Neural progenitor cell (in vitro differentiated cells): ENCODE measurements around the gene AURKAIP1.

Source experiments
- EZH2 ChIP-seq: fragments of 200-600 bp; sonication (generic); IDR thresholded peaks from 2 replicates; pipeline ENCODE4 v1.6.1; 2017; ENCODE audit warnings: antibody characterized with exemption, mild to moderate bottlenecking, moderate library complexity
- TF ChIP-seq, protein P1 (sequence below): fragments of 200-600 bp; sonication (generic); IDR thresholded peaks from 2 replicates; pipeline ENCODE4 v1.5.1; 2017; ENCODE audit warnings: antibody characterized with exemption, mild to moderate bottlenecking

DNA sequence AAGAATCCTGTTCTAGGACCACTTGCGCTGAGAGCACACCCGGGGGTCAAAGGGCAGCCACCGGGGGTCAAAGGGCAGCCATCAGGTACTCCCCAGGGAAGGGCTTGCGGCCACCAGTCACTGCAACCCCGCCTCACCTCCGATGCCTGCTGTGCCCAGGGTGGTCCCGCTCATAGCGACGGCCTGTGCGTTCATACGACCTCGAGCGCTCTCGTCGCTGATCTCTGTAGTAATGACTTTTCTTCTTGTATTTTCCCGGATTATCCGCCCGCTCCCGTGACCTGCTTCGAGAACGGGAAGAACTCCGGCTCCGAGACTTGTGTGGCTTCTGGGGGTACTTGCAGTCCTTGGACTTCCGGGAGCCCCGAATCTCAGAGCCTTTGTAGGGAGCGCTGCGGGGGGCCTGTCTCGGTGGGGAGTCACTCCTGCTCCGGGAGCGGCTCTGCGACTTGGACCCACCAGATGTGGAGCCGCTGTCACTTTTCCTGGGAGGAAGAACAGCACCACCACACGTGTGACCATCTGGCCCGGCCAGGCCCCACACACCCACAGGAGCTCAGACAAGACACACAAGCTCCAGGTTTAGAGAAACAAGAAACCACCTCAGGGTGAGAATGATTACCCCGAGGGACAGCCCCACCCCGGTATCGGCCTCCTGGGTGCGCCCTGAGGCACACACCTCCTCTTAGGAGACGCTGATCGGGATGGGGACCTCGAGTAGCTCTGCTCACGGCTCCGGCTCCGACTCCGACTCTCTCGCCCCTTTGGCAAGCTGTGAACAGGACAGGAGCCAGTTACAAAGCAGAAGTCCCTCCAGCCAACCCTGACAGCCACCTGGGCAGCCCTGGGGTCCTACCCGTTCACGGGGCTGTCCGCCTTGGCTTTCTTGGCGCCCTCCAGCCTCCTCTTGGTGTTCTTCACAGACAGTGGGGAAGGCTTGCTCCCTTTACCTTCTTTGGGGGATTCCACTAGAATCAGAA lies 12.4 kb upstream of the AURKAIP1 start:
- no peak for TF ChIP-seq EZH2
- TF ChIP-seq, protein P1, sequence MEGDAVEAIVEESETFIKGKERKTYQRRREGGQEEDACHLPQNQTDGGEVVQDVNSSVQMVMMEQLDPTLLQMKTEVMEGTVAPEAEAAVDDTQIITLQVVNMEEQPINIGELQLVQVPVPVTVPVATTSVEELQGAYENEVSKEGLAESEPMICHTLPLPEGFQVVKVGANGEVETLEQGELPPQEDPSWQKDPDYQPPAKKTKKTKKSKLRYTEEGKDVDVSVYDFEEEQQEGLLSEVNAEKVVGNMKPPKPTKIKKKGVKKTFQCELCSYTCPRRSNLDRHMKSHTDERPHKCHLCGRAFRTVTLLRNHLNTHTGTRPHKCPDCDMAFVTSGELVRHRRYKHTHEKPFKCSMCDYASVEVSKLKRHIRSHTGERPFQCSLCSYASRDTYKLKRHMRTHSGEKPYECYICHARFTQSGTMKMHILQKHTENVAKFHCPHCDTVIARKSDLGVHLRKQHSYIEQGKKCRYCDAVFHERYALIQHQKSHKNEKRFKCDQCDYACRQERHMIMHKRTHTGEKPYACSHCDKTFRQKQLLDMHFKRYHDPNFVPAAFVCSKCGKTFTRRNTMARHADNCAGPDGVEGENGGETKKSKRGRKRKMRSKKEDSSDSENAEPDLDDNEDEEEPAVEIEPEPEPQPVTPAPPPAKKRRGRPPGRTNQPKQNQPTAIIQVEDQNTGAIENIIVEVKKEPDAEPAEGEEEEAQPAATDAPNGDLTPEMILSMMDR, result no peak
